Stomach (tissue), 4 donors: ENCODE measurements around the gene C15orf61.

Source experiments
- CTCF ChIP-seq, 7 experiments: fragments of 450-650 bp in 4 of 7; fragments of 200-600 bp in 3 of 7; sonication (generic) in 3 of 7; IDR thresholded peaks; one replicate each; pipeline ENCODE4 v1.5.1; 2016 to 2019; ENCODE audit warnings: antibody characterized with exemption in 7 of 7, control low read depth in 2 of 7, mild to moderate bottlenecking in 1 of 7
- POLR2AphosphoS5 ChIP-seq, 3 donors: sonication (generic); formaldehyde crosslinking; IDR thresholded peaks; one replicate each; pipeline ENCODE4 v1.6.1; 2016; ENCODE audit warnings: antibody characterized with exemption in 3 of 3

- no peak for TF ChIP-seq CTCF (IDR thresholded peaks at IDR 0.05)
- no peak for TF ChIP-seq POLR2AphosphoS5 (IDR thresholded peaks at IDR 0.05)
These were observed 57.2 kb downstream of the C15orf61 start for GRCh38 chr15:67578020-67578600.
